GM18868 (cell line): ENCODE measurements around the gene PDK1.
A peak's percentile ranks its signal among the peaks of the same experiment; 100 is the strongest.
"Not testable (repeated sequence)": the region's sequence is repeated elsewhere in the genome, so short reads cannot be mapped to it uniquely, and the experiment has no call there.

Source experiments
- ATAC-seq: cut with Tn5 transposase; IDR thresholded peaks from one replicate; pipeline ENCODE4 v1.9.1; 2021; ENCODE audit warnings: mild to moderate bottlenecking, moderate library complexity; ENCODE audit not compliant: unreplicated experiment

Gene PDK1

DNA sequence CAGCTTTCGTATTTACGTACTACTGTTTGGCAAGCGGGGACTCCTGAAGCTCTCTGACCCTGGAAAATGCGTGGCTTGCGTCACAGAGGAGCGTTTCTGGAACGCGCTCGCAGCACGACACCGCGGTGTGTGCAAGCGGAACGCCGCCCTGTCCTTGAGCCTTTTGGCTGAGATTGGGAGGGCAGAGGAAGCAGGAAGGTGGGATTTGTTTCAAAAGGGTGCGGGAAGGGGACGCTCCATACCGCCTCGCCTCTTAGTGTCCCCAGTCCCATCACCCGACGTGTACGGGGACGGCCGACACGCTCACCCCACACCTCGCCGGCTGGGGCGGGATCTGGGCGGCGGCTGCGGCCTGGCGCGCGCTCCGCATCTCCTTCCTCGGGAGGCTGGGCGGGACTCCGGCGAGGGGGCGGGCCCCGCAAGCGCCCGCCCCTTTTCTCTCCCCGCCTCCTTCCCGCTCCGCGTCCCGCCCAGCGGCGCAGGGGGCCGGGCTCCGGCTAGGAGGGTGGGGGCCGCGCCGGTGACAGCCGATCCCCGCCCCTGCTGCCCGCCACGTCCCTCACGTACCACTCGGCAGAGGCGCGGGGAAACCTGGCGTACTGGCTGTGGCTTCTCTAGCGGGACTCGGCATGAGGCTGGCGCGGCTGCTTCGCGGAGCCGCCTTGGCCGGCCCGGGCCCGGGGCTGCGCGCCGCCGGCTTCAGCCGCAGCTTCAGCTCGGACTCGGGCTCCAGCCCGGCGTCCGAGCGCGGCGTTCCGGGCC, at the start of gene PDK1:
PDK1 (plus strand) TSS at position 569 of the 762 bp plus-strand sequence; CDS start at position 630, 61 bp downstream.
- peak; percentile 87 for ATAC-seq

DNA sequence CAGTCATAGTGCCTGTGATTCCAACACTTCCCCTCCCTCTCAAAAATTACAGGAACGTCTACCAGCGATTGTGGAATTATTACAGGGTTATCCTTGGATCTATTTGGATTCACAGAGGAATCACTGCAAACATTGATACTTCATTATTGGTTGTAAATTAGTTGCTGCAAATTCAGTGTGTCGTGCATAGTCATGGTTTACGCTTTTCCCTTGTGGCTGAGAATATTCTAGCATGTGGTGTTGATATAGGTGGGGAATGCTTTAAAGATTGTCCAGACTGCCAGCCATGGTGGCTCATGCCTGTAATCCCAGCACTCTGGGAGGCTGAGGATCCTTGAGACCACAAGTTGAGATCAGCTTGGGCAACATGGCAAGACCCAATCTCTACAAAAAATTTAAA, 48.7 kb upstream of the PDK1 start:
- ATAC-seq, result no peak

DNA sequence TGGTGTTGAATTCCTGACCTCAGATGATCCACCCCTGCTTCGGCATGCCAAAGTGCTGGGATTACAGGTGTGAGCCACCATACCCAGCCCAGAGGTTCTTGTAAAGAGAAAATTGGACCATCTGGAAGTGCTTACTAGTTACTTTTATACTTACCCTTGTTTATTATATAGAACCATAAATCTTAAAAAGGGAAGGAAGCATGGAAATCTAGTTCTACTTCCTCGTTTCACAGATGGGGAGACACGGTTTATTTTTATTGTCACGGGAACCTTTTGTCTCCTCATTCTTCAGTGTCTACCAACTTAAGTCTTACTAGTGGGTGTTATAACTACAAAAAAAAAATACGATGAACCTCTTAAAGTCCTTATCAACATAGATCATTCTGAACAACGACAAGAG, 45.8 kb upstream of the PDK1 start:
- ATAC-seq, result no peak

DNA sequence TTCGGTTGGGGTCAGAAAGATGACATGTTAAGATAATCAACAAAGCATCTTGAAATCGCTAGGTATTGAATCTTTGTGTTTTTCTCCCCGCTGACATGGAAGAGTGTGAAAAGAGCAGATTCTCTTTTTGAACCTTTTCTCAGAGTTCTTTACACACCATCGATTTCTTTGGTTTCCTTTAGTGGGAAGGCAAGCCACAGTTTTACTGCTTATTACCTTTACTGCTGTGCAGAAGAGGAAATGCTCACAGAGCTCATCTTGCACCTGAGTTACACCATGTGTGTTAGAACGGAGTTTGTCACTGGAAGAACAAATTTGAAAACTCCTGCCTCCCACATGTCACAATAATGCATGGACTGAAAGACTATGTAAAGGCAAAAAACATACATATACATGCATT, 45.3 kb upstream of the PDK1 start:
- no peak for ATAC-seq

DNA sequence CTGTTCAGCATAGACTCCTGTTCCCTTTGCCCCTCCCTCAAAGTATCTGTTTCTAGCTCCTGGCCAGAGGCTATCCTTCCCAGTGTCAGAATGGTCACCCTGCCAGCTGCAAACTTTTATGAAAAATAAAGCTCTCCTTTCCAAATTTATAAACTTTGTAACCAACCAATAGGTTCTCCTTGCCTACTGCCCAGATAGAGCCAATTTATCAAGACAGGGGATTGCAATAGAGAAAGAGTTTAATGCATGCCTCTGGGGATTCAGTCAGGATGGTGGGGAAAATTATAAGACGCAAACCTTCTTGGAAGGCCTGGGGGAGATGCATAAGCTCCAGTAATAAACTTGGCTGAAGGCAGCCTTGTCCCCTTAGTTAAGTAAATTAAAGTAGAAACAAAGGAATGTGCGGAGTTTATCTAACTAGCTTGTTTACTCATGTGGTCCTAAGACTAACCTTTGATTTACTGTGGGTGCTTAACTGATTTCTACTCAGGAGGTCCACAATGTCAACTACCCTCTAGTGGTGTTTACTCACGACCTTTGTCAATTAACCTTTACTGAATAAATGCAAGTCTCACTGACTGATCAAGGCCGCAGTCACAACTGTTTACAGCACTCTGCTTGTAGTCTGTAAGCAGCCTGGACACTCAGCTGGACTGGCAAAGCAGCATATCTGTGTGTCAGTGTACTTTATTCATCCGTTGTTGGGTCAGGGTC, 42.9 kb upstream of the PDK1 start:
- ATAC-seq, result no peak

DNA sequence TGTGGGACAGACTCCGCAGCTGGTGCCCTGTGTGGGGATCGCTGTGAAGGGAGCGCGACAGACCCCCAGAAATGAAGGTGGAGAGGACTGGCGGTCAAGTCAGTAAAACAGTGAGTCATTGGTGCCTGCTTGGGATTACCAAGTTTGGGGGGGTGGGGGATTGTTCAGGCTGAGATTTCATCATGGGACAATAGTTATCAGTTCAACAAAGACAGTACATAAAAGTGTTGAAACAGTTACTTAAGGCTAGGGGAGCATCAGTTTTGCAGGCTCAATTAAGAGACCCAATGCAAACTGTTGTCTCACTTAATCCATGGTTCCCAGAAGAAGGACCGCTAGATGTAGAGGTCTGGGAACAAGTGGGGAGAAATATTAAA, 42.4 kb upstream of the PDK1 start:
- no peak for ATAC-seq

DNA sequence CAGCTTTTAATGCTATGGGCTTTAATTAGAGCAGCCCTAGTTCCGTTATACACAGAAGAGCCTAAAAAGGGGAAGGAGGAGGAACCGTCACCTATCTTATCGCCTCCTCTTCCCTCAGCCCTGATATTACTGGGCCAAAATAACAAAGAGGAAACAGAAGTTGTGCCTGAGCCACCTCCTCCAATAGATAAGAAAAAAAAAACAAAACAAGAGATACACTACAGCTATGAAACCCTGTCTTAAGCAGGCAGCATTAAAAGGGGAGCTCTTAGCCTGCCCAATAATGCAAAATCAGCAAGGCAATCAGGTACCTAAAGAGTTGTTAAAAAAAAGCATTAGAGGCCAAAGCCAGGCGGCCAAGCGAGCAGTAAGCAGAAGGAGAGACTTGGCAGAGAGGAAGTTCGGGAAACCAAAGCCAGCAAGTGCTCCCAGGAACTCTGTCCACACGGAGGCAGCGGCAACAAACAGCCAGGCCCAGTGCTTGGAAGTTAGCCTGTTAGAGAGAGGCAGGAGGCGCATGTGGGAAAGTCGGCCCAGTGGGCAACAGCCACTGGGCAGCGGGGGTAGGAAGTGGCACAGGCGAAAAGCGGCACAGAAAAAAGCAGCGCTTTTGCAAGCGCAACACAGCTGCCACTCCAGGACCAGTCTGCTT, 41.8 kb upstream of the PDK1 start:
- no peak for ATAC-seq

DNA sequence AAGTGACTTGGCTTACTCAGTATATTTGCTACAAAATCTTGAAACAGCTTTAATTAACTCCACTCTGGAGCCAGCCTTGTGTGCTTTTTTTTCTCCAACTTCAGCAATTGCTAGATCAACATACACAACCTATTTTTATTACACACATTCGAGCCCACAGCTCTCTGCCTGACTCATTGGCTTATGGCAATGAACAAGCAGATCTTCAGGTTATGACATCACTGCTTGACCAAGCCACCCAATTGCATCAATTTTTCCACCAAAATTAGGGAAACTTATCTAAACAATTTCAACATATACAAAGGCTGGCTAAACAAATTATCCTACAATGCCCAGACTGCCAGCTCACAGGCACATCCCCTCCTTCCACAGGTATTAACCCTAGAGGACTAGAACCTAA, 39.6 kb upstream of the PDK1 start:
- no peak for ATAC-seq

DNA sequence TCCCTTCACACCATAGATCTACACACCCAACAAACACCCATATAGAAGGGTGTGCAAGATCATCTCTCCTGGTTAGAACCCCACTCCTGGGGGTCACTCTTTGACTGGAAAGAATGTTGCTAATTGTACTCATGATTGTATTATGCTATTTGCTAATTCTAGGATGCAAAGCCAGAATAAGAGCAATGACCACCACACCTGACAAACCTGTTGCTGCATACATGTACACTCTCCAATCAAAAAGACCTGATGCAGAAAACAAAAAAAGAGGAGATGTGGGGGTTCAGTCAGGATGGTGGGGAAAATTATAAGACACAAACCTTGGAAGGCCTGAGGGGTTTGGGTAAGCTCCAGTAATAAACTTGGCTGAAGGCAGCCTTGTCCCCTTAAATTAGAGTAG, 36.9 kb upstream of the PDK1 start:
- ATAC-seq, result no peak

DNA sequence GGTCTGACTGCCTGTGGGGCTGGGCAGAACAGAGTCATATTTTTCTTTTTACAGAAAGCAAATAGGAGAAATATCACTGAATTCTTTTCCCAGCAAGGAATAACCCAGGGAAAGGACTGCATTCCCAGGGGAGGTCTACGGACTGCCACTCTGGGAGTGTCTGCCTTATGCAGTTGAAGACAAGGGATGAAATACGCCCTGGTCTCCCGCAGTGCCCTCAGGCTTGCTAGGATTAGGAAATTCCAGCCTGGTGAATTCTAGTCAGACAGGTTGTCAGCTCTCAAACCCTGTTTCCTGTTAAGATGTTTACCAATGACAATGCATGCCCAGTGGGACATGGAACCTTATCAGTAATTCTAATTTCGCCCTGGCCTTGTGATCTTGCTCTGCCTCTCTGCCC, 30.3 kb upstream of the PDK1 start:
- ATAC-seq, result no peak

DNA sequence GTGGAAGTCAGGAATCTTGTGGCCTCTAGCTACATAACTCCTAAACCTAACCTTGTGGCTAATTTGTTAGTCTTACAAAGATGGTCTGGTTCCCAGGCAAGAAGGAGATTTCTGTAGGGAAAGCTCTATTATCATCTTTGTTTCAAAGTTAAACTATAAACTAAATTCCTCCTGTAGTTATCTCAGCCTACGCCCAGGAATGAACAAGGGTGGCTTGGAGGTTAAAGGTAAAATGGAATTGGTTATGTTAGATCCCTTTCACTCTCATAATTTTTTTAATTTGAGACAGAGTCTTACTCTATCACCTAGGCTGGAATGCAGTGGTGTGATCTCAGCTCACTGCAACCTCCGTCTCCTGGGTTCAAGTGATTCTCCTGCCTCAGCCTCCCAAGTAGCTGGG, 24.6 kb upstream of the PDK1 start:
- ATAC-seq, result no peak

DNA sequence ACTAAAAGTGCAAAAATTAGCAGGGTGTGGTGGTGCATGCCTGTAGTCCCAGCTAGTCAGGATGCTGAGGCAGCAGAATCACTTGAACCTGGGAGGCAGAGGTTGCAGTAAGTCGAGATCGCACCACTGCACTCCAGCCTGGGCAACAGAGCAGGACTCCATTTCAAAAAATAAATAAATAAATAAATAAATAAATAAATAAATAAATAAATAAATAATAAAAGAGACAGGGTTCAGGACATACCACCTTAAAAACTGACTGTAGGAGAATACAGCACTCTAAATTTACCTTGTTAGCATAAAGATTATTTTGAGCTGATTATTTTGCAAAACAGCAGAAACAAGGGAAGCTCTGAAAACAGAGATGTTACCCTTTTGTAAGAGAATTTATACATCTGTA, 23.4 kb upstream of the PDK1 start:
- not testable (repeated sequence) for ATAC-seq

DNA sequence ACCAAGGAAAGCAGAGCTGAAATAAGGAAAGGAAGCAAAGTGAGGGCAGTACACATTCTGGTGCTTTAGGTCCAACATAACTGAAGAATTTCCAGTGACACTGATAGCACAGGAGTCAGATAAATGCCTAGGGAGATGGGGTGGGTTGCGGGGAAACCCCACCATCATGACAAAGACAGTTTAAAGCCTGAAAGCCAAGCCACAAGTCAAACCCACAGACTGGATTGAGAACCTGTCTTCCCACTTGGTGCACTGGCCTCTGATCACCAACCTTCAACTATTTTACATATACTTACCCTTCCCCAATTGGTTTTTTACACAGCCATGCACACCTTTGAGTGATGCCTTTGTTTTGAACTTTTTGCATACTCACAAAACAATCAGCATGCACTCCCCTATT, 22.2 kb upstream of the PDK1 start:
- ATAC-seq, result no peak

DNA sequence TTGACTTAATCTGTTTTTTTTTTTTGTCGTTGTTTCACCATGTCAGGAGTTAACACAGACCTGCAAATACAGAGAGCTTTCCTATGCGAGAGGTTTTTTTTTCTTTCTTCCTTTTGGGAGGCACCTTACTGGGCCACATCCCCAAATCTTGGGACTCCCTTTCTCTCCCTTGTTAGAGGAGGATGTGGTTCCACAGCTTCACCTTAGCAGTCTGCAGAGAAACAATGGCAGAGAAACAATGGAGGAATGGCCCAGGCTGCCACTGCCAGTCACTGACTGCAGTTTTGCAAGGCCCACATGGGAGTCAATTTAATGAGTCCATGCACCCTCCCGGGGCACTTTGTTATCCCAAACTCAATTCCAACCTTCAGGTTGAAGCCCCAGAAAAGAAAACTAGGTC, 20.8 kb upstream of the PDK1 start:
- ATAC-seq, result no peak

DNA sequence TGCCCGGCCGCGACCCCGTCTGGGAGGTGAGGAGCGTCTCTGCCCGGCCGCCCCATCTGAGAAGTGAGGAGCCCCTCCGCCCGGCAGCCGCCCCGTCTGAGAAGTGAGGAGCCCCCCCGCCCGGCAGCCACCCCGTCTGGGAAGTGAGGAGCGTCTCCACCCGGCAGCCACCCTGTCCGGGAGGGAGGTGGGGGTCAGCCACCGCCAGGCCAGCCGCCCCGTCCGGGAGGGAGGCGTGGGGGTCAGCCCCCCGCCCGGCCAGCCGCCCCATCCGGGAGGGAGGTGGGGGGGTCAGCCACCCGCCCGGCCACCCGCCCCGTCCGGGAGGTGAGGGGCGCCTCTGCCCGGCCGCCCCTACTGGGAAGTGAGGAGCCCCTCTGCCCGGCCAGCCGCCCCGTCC, 18.0 kb upstream of the PDK1 start:
- ATAC-seq, result not testable (repeated sequence)

DNA sequence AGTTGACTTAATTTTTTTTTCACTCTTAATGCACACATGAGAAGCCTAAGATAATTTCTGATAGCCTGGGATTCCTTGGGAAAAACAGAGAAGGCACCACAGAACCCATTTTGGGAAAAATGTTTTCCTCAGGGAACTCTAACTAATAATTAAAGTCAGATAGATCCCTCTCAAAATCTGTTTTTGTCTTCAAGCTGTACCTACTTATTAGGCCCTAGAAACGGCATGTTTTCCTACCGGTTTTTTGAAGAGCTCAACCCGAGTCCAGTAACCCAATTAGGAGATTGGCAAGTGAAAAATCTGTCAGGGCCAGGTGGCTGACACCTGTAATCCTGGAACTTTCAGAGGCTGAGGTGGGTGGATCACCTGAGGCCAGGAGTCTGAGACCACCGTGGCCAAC, 16.1 kb upstream of the PDK1 start:
- no peak for ATAC-seq

DNA sequence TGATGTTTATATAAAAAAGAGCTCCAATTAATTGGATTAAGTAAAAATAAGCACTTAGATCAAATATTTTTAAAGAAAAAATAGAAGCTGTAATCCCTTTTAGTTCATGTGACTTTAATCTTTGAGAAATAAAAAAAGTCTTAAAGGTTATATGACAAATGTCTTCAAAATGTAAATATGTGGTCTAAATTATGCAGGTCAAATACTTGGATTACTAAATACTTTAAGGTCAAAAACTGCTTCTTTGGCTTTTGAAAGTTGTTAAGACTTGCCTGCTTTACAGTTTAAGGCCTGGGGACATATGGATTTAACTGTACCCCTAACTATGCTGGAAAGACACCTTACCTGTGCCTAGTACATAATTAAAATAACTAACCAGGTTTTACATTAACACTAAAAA, 15.5 kb upstream of the PDK1 start:
- ATAC-seq, result no peak

DNA sequence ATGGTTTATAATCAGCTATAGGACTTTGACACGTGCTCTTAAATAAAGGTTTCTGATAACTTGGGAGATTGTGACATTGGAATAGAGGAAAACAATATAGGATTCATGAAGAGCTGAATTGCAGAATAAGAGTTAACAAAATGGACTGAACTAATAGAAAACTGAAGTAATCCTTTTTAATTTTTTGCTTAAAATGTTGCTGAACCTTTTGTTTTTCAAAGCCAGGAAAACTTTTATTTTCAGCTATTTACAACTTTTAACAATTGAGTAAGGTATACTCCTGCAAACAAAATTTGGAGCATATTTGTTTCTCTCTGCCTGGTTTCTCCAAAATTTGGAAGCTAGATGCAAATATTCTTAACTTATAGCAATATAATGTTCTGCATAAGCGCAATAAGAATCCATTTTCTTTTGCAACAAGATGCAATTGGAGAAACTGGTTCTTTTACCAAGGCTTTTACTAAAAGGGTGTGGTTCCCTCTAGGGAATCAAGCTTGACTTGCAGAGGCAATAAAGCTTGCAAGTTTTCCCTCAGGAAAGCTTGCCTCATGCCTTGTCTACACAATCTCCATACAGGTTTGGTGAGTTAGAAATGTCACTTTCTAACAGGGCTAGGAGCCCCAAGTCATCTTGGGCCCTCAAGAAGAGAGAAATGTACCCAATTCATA, 10.3 kb upstream of the PDK1 start:
- ATAC-seq, result no peak

DNA sequence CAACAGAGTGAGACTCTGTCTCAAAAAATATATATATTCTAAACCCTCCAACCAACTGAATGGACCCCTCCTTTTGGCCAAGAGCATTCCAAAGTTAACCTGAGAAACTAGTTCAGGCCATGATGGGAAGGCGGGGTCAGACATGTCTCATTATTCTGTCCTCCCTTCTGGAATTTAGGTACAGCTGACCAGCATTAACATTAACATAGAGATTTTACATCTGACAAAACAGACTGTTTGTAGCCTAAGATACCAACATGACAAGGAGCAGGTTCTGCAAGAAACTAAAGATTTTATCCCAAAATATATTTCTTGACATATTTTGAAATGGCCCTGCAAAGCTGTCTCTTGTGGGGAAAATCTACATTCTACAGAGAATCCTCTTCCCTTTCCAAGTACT, 6.8 kb upstream of the PDK1 start:
- no peak for ATAC-seq

DNA sequence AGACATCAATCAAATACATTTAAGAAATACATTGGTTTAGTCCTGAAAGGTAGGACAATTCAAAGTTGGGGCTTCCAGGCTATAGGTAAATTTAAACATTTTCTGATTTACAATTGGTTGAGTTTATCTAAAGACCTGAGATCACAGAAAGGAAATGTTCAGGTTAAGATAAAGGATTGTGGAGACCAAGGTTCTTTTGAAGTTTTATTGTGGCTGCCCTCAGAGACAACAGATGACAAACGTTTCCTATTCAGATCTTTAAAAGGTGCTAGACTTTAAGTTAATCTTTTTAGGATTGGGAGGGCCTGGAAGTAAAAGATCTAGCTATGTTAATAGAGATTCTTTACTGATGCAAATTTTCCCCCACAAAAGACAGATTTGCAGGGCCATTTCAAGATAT, 6.1 kb upstream of the PDK1 start:
- not testable (repeated sequence) for ATAC-seq

DNA sequence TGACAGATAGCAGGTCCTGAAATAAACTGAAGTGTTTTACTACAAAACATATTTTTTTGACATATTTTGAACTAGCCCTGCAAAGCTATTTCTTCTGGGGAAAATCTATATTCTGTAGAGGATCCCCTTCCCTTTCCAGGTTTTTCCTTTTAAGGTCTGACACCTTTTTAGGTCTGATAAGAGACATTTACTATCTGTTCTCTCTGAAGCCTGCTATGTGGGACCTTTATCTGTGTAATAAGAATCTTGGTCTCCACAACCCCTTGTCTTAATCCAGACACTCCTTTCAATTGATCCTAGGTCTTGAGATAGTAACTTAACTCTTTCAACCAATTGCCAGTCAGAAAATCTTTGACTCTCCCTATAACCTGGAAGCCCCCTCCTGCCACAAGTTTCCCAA, 5.5 kb upstream of the PDK1 start:
- no peak for ATAC-seq

DNA sequence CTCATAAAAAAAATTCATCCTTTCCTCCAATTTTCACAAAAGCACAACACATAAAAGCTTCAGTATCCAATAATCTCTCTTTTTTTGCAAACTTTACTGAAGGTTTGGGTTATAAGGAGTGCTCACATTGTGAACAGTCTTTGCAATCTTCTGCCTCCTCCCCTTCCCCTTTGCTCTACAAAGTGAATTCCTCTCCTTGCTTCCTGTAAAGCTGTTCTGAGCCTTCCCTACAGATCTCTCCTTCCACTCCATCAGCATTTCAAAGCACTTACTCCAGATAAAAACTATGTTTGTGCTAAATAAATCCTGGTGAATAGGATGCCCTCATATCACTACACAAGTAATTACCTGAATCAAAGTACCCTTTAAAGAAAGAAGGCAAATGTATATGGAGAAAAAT, 4.6 kb upstream of the PDK1 start:
- ATAC-seq, result no peak
